Superior temporal gyrus (tissue), 1 donor: Measurements from ENCODE around the gene HINFP.
A peak's percentile ranks its signal among the peaks of the same experiment; 100 is the strongest.

ENCODE experiments used
- DNase-seq: peaks from one replicate; pipeline ENCODE4 v3.0.0-alpha.2; 2016; ENCODE audit errors: extremely low spot score

The HINFP gene

GRCh38 chr11:119121008-119121810 lies at the start of gene HINFP:
Gene HINFP (plus strand): TSS chr11:119121580. CDS start chr11:119126945, 5,365 bp downstream.
- peak; percentile 99 for DNase-seq

GRCh38 chr11:119077839-119078238 lies 43.5 kb upstream of the HINFP start:
- DNase-seq: no peak

GRCh38 chr11:119078675-119079420 lies 42.5 kb upstream of the HINFP start:
- no peak for DNase-seq

GRCh38 chr11:119081682-119082260 lies 39.6 kb upstream of the HINFP start:
- DNase-seq: peak; percentile 86

GRCh38 chr11:119084663-119085436 lies 36.5 kb upstream of the HINFP start, which contains the start of gene HMBS:
Gene HMBS (plus strand): TSS chr11:119084881. CDS start chr11:119085034, 153 bp downstream.
- DNase-seq: peak; percentile 99

GRCh38 chr11:119085437-119085847 lies 35.9 kb upstream of the HINFP start:
- DNase-seq: no peak

GRCh38 chr11:119087123-119087522 lies 34.3 kb upstream of the HINFP start:
- DNase-seq: no peak

- DNase-seq: no peak
Measured at GRCh38 chr11:119087747-119088241, 33.6 kb upstream of the HINFP start.

- DNase-seq: no peak
Measured at GRCh38 chr11:119088406-119088805, 33.0 kb upstream of the HINFP start.

GRCh38 chr11:119089319-119089718 lies 32.1 kb upstream of the HINFP start:
- no peak for DNase-seq

- peak; percentile 24 for DNase-seq
Measured at GRCh38 chr11:119091178-119091577, 30.2 kb upstream of the HINFP start.

- no peak for DNase-seq
Measured at GRCh38 chr11:119091966-119092879, 29.2 kb upstream of the HINFP start.

GRCh38 chr11:119092880-119093842 lies 28.2 kb upstream of the HINFP start:
- peak; percentile 38 for DNase-seq

- peak; percentile 29 for DNase-seq
Measured at GRCh38 chr11:119093942-119094815, 27.2 kb upstream of the HINFP start.

GRCh38 chr11:119094816-119095065 lies 26.6 kb upstream of the HINFP start:
- DNase-seq: peak; percentile 81

GRCh38 chr11:119095066-119095880 lies 26.1 kb upstream of the HINFP start:
- DNase-seq: peak; percentile 100

- no peak for DNase-seq
Measured at GRCh38 chr11:119099711-119100110, 21.7 kb upstream of the HINFP start.
